22Rv1 (cell line): ENCODE measurements around the gene ADM2.

Experiments used
- ZFX ChIP-seq: fragments of 450-650 bp; IDR thresholded peaks from 2 replicates; pipeline ENCODE4 v1.6.1; 2017; ENCODE audit warnings: antibody characterized with exemption, borderline replicate concordance
- TF ChIP-seq, protein P1 (sequence below): fragments of 450-650 bp; IDR thresholded peaks from 2 replicates; pipeline ENCODE4 v1.5.1; 2017; ENCODE audit warnings: mild to moderate bottlenecking

DNA sequence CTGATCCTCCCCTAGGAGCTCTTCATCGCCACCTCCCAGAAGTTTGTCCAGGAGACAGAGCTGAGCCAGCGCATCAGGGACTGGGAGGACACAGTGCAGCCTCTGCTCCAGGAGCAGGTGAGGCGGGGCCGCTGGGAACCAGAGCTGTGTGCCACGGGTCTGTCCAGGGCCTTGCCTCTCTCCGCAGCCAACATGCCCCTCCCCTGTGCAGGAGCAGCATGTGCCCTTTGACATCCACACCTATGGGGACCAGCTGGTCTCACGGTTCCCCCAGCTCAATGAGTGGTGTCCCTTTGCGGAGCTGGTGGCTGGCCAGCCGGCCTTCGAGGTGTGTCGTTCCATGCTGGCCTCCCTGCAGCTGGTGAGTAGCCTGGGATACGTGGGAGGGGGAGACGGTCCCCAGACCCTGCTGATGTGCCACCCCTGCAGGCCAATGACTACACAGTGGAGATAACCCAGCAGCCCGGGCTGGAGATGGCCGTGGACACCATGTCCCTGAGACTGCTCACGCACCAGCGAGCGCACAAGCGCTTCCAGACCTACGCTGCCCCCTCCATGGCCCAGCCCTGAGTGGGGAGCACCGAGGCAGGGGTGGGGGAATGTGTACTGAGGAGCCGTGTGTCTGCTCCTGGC, 41.6 kb downstream of the ADM2 start:
- TF ChIP-seq, protein P1, sequence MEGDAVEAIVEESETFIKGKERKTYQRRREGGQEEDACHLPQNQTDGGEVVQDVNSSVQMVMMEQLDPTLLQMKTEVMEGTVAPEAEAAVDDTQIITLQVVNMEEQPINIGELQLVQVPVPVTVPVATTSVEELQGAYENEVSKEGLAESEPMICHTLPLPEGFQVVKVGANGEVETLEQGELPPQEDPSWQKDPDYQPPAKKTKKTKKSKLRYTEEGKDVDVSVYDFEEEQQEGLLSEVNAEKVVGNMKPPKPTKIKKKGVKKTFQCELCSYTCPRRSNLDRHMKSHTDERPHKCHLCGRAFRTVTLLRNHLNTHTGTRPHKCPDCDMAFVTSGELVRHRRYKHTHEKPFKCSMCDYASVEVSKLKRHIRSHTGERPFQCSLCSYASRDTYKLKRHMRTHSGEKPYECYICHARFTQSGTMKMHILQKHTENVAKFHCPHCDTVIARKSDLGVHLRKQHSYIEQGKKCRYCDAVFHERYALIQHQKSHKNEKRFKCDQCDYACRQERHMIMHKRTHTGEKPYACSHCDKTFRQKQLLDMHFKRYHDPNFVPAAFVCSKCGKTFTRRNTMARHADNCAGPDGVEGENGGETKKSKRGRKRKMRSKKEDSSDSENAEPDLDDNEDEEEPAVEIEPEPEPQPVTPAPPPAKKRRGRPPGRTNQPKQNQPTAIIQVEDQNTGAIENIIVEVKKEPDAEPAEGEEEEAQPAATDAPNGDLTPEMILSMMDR, result no peak
- no peak for TF ChIP-seq ZFX
